Ascending aorta (tissue), 2 donors: ENCODE results near the gene GH1. TPM values are rescaled to one million over a fixed set of nuclear protein-coding genes. Genes with fewer than 3 reads are reported as not detected.

ENCODE experiments used
- DNase-seq, 2 donors: peaks; one replicate each; pipeline ENCODE4 v3.0.0-alpha.2; 2019; ENCODE audit warnings: low spot score in 2 of 2
- H3K27ac ChIP-seq, 2 donors: fragments of 200-600 bp; sonication (generic); one replicate each; pipeline ENCODE4 v1.5.1; 2016 to 2017; ENCODE audit warnings: mild to moderate bottlenecking in 1 of 2
- H3K27me3 ChIP-seq: fragments of 200-600 bp; sonication (generic); one replicate; pipeline ENCODE4 v1.5.1; 2017
- H3K36me3 ChIP-seq, 2 donors: fragments of 200-600 bp; sonication (generic); one replicate each; pipeline ENCODE4 v1.5.1; 2016
- H3K4me1 ChIP-seq, 2 donors: fragments of 200-600 bp; sonication (generic); one replicate each; pipeline ENCODE4 v1.5.1; 2016 to 2017; ENCODE audit warnings: mild to moderate bottlenecking in 1 of 2
- H3K4me3 ChIP-seq, 2 donors: fragments of 200-600 bp; sonication (generic); one replicate each; pipeline ENCODE4 v1.5.1; 2016 to 2017; ENCODE audit warnings: mild to moderate bottlenecking in 1 of 2
- H3K9me3 ChIP-seq, 2 donors: fragments of 200-600 bp; sonication (generic); one replicate each; pipeline ENCODE4 v1.5.1; 2016
- intact Hi-C: fragments of 100-400 bp; cut with DNase I; formaldehyde crosslinking; loops from one replicate; pipeline ENCODE4 v1.15.1; 2023
- total RNA-seq: library from RNA; depleted of rRNA; stranded (reverse); fragments of >200 nt; gene quantifications from one replicate; pipeline ENCODE4 v1.1.0, GENCODE V29; 2016
- TF ChIP-seq, protein P1 (sequence below), 3 experiments: fragments of 200-600 bp in 2 of 3; fragments of 450-650 bp in 1 of 3; sonication (generic) in 2 of 3; IDR thresholded peaks; one replicate each; pipeline ENCODE4 v1.5.1; 2016 to 2019; ENCODE audit warnings: antibody characterized with exemption in 3 of 3, mild to moderate bottlenecking in 1 of 3, moderate library complexity in 1 of 3

GH1 gene
- total RNA-seq, 1 donor from 2014 or later: not detected

DNA sequence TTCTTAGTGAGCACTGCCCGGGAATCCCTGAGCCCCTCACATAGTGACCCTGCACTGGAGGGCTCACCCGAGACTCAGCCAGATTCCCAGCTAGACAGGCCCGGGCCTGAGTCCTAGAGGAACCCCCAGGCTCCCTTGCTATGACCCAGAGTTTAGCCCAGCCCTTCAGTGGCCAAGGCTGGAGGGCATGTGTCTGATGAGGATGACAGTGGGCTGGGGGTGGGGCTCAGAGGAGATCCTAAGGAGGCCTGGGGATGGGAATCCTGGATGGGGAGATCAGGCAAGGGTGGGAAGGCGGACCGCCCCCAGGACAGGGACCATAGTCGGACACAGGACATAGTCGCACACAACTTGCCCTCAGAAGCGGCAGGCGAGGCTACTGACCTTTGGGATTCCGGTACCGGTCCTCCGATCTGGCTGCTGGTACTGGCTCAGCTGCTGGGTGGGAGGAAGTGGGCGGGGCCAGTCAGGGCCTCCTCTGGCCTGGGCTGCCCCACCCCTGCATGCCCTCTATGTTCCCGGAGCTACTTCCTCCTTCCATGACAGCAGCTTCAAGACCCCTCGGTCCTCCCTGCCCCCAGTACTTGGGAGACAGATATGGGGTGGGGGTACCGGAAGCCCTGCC is 12.4 kb upstream of the GH1 start:
- peak; percentile 32 to 79 for DNase-seq
- TF ChIP-seq, protein P1, sequence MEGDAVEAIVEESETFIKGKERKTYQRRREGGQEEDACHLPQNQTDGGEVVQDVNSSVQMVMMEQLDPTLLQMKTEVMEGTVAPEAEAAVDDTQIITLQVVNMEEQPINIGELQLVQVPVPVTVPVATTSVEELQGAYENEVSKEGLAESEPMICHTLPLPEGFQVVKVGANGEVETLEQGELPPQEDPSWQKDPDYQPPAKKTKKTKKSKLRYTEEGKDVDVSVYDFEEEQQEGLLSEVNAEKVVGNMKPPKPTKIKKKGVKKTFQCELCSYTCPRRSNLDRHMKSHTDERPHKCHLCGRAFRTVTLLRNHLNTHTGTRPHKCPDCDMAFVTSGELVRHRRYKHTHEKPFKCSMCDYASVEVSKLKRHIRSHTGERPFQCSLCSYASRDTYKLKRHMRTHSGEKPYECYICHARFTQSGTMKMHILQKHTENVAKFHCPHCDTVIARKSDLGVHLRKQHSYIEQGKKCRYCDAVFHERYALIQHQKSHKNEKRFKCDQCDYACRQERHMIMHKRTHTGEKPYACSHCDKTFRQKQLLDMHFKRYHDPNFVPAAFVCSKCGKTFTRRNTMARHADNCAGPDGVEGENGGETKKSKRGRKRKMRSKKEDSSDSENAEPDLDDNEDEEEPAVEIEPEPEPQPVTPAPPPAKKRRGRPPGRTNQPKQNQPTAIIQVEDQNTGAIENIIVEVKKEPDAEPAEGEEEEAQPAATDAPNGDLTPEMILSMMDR (IDR thresholded peaks at IDR 0.05): no peak
- intact Hi-C loops: no loop called here
- no peaks in the 10 kb centered on the region for H3K27me3 ChIP-seq
- no peaks in the 10 kb centered on the region for H3K9me3 ChIP-seq
- no peak overlapping the region for H3K4me3 ChIP-seq
- no peaks in the 10 kb centered on the region for H3K36me3 ChIP-seq
- peak overlapping the region in 1 of 2 donors; percentile 33 for H3K27ac ChIP-seq
- H3K4me1 ChIP-seq: no peaks in the 10 kb centered on the region

GRCh38 chr17:63929860-63930766 is 11.5 kb upstream of the GH1 start:
- intact Hi-C loops: no loop called here
- peak overlapping the region in 1 of 2 donors; percentile 4 for H3K27ac ChIP-seq
- TF ChIP-seq, protein P1 (IDR thresholded peaks at IDR 0.05): no peak

DNA sequence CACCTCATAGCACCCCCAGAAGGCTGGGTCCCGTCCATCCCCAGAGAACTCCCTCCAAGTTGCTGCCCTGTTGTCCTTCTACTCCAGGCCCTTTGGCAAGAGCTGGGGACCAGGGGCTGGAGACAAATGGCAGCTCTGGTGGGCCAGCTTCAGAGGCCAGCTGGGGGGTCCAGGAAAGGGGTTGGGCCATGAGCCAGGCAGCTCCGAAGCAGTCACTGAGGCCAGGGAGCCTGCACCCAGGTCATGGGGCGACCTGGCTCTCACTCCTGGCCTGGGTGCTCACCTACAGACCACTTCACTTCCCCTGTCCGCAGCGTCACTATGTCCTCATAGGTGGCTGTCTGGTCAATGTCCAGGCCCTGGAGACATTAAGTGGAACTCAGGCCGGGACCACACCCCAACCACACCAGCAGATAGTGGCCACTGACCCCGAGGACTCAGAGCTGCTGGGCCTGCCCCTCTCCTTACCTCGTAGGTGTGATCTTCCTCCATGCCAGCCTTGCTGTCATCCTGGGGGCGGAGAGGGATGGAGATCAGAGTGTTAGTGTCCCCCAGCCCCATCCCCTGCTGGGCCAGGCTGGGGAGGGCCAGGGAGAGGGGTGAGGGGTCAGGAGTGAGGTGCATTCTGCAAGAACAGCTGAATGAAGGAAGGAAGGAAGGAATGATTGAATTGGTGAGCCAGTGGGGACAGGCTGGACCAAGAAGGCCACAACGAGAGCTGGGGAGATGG is 10.5 kb upstream of the GH1 start:
- Histone ChIP-seq H3K27ac (no peak overlapping the region), H3K27me3 (no peaks in the 10 kb centered on the region), H3K4me3 (no peak overlapping the region), H3K9me3 (no peaks in the 10 kb centered on the region), H3K36me3 (no peaks in the 10 kb centered on the region), H3K4me1 (no peaks in the 10 kb centered on the region)
- intact Hi-C loops: no loop called here
- no peak for DNase-seq
- TF ChIP-seq, protein P1 (IDR thresholded peaks at IDR 0.05): no peak

More at GRCh38 chr17:63929860-63930766, 11.5 kb upstream of the GH1 start:
- Histone ChIP-seq H3K4me1 (no peaks in the 10 kb centered on the region), H3K36me3 (no peaks in the 10 kb centered on the region), H3K4me3 (no peak overlapping the region), H3K9me3 (no peaks in the 10 kb centered on the region), H3K27me3 (no peaks in the 10 kb centered on the region)
- DNase-seq: no peak

DNA sequence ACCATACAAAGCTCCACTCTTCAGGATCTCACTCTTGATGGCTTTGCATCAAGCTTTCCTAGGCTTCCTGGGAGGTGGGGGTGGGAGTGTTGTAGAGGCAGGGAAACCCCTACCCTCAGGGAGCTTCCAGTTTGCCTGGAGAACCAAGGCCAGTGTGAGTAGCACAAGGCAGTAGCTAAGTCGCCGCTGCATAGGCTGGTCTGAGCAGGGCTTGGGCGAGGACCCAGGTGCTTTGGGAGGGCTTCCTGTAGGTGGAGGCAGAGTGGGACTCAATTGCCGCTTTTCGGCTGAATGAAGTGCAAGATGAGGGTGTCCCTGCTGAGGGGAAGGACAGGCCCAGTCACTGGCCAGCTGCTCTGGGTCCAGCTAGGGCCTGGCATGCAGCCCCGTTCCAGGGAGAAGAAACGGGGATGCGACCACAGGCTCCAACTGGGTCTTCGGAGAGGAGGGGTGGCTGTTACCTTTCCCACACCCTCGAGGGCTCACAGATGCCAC is 9.6 kb upstream of the GH1 start:
- no peak overlapping the region for H3K4me3 ChIP-seq
- H3K36me3 ChIP-seq: no peaks in the 10 kb centered on the region
- no peak for DNase-seq
- no peaks in the 10 kb centered on the region for H3K27me3 ChIP-seq
- no peak overlapping the region for H3K27ac ChIP-seq
- H3K4me1 ChIP-seq: no peaks in the 10 kb centered on the region
- no peaks in the 10 kb centered on the region for H3K9me3 ChIP-seq
- intact Hi-C loops: no loop called here
- TF ChIP-seq, protein P1 (IDR thresholded peaks at IDR 0.05): no peak

DNA sequence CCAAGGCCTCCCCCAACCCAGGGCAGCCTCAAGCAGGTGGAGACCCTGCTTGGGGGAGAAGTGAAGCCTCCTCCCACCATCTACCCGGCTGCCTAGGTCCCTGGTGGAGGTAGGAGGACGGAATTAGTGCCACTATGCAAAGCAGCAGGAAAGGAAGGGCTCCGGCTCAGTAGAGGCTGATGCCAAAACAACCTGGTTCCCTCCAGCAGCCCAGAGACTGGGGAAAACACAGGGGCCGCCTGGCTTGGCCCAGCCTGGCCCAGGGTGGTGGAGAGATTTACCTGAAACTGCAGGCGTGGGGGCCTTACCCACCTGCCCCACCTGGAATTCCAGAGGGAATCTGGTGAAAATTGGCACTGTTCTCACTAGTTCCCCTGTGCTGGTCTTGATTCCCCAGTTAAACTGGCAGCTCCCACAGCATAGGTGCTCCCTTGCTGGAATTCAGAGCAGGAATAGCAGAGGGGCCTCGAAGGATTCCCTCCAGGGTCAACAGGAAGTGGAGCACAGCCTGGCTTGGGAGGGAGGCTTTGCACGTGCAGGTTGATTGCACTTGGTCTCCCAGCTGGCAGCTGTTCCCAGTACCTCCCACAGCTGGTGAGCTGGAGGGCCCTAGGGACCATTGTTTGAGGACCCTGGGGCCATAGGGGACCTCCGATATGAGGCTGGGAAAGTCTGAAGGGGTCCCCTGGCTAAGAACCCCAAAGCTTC is 9.0 kb upstream of the GH1 start:
- H3K9me3 ChIP-seq: no peaks in the 10 kb centered on the region
- no peak overlapping the region for H3K4me3 ChIP-seq
- intact Hi-C loops: no loop called here
- no peaks in the 10 kb centered on the region for H3K27me3 ChIP-seq
- no peak overlapping the region for H3K27ac ChIP-seq
- H3K36me3 ChIP-seq: no peaks in the 10 kb centered on the region
- no peaks in the 10 kb centered on the region for H3K4me1 ChIP-seq
- TF ChIP-seq, protein P1 (IDR thresholded peaks at IDR 0.05): no peak
- DNase-seq: no peak
